Heart left ventricle (tissue), 13 donors: Measurements from ENCODE around the gene ZNF839.

Source experiments
- POLR2A ChIP-seq, 2 donors: fragments of 450-650 bp; IDR thresholded peaks; one replicate each; pipeline ENCODE4 v1.6.1; 2017; ENCODE audit warnings: antibody characterized with exemption in 2 of 2, mild to moderate bottlenecking in 2 of 2, moderate library complexity in 2 of 2
- TF ChIP-seq, protein P1 (sequence below), 12 donors: fragments of 200-600 bp; sonication (generic) in 4 of 12; IDR thresholded peaks; one replicate each; pipeline versions ENCODE4 v1.5.0 to v1.8.0; 2018 to 2022; ENCODE audit warnings: antibody characterized with exemption in 12 of 12, mild to moderate bottlenecking in 5 of 12
- donor health status: ischemic (EF 13 %, LVEDD 7.1; RV severe dilation, severe dysfunction).
- donor health status: DM: no; HTN: yes; CAD: no.
- donor health status: DM: no; HTN: no; CAD: no.
- donor health status: ischemic (EF 25% LVEDD 6.9; RV normal size, moderate dysfunction).
- donor health status: ischemic (EF 25% LVEDD 5.7; RV mildly dilated, moderate dysfunction).
- donor health status: ischemic (EF 35%, LVEDD 5.7; RV mildly dilated, moderate dysfunction).
- donor health status: nonischemic (EF 11% LVEDD 7.7; RV severe dilation, severe dysfunction).
- donor health status: DM: yes; HTN: yes; CAD: no.
- donor health status: PGD.
- donor health status: ischemic (EF 29% LVEDD 5.4; RV normal size, mild dysfunction).
- donor health status: nonischemic (EF 23%, LVEDD 6.1; RV moderate dilation, normal function).

DNA sequence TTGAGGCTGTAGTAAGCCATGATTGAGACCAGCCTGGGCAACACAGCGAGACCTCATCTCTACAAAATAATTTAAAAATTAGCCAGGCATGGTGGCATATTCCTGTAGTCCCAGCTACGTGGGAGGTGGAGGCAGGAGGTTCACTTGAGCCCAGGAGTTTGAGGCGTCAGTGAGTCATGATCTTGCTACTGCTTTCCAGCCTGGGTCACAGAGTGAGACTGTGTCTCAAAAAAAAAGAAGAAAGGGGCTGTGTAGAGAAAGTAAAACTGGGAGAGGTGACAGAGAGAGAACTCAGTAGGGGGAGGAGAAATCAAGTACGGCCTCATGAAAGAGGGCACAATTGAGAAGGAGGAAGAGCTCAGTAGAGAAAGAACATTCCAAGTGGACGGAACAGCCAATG, 55.6 kb downstream of the ZNF839 start:
- TF ChIP-seq, protein P1, sequence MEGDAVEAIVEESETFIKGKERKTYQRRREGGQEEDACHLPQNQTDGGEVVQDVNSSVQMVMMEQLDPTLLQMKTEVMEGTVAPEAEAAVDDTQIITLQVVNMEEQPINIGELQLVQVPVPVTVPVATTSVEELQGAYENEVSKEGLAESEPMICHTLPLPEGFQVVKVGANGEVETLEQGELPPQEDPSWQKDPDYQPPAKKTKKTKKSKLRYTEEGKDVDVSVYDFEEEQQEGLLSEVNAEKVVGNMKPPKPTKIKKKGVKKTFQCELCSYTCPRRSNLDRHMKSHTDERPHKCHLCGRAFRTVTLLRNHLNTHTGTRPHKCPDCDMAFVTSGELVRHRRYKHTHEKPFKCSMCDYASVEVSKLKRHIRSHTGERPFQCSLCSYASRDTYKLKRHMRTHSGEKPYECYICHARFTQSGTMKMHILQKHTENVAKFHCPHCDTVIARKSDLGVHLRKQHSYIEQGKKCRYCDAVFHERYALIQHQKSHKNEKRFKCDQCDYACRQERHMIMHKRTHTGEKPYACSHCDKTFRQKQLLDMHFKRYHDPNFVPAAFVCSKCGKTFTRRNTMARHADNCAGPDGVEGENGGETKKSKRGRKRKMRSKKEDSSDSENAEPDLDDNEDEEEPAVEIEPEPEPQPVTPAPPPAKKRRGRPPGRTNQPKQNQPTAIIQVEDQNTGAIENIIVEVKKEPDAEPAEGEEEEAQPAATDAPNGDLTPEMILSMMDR (IDR thresholded peaks at IDR 0.05), result no peak
- no peak for TF ChIP-seq POLR2A (IDR thresholded peaks at IDR 0.05)
